ENCODE results near the gene LAMA3. TPM values are rescaled to one million over a fixed set of nuclear protein-coding genes. Genes with fewer than 3 reads are reported as not detected.

The LAMA3 gene
- total and polyA plus RNA-seq, 4 donors: 0.26 to 3.9 (median 0.37) TPM

DNA sequence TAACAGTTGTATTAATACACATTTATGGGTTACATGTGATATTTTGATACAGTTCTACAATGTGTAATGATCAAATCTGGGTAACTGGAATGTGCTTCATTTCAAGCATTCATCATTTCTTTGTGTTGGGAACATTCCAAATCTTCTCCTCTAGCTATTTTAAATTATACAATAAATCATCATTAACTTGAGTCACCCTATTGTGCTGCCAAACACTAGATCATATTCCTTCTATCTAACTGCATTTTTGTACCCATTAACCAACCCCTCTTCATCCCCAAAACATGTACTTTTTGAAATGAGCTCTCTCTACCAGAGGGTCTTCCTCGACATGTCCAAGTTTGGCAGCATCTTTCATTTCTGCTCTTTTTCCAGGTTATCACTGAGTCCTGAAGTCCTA, 244.2 kb downstream of the LAMA3 start:
- WGBS: 100% methylated on average over 1 of the region's 1 CpG
- Histone ChIP-seq H3K36me3 (ENCODE audit: control insufficient read depth in 4 of 4, insufficient read depth in 3 of 4, low read depth in 1 of 4, low read length in 3 of 4) (no peaks in the 10 kb centered on the region), H3K27me3 (ENCODE audit: control insufficient read depth in 4 of 4, insufficient read depth in 4 of 4, low read length in 3 of 4) (no peaks in the 10 kb centered on the region), H3K4me3 (ENCODE audit: low read depth in 1 of 3, low read length in 3 of 3) (no peak overlapping the region), H3K9me3 (ENCODE audit: control insufficient read depth in 4 of 4, low read length in 3 of 4) (no peaks in the 10 kb centered on the region), H3K9ac (ENCODE audit: low read depth in 1 of 2, low read length in 2 of 2) (no peak overlapping the region), H3K27ac (ENCODE audit: low read depth in 1 of 2, low read length in 2 of 2) (no peak overlapping the region), H3K4me1 (ENCODE audit: control insufficient read depth in 4 of 4, insufficient read depth in 4 of 4, low read length in 3 of 4) (peaks cover 0 to 6% (median 0%) of the 10 kb centered on the region in 4 donors)
- no peak for DNase-seq (ENCODE audit: low spot score)
- TF ChIP-seq FOXA2 (IDR thresholded peaks at IDR 0.05): no peak
- TF ChIP-seq NR2F2 (IDR thresholded peaks at IDR 0.05): no peak
- TF ChIP-seq YY1 (IDR thresholded peaks at IDR 0.05): no peak
- no peak for TF ChIP-seq MAX (IDR thresholded peaks at IDR 0.05)
- TF ChIP-seq EGR1 (IDR thresholded peaks at IDR 0.05; ENCODE audit: low read depth in 2 of 2): no peak
- TF ChIP-seq, protein P1, sequence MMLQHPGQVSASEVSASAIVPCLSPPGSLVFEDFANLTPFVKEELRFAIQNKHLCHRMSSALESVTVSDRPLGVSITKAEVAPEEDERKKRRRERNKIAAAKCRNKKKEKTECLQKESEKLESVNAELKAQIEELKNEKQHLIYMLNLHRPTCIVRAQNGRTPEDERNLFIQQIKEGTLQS (IDR thresholded peaks at IDR 0.05): no peak
- TF ChIP-seq, protein P2, sequence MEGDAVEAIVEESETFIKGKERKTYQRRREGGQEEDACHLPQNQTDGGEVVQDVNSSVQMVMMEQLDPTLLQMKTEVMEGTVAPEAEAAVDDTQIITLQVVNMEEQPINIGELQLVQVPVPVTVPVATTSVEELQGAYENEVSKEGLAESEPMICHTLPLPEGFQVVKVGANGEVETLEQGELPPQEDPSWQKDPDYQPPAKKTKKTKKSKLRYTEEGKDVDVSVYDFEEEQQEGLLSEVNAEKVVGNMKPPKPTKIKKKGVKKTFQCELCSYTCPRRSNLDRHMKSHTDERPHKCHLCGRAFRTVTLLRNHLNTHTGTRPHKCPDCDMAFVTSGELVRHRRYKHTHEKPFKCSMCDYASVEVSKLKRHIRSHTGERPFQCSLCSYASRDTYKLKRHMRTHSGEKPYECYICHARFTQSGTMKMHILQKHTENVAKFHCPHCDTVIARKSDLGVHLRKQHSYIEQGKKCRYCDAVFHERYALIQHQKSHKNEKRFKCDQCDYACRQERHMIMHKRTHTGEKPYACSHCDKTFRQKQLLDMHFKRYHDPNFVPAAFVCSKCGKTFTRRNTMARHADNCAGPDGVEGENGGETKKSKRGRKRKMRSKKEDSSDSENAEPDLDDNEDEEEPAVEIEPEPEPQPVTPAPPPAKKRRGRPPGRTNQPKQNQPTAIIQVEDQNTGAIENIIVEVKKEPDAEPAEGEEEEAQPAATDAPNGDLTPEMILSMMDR (IDR thresholded peaks at IDR 0.05; ENCODE audit: low read depth, low read length, missing input control): no peak
- TF ChIP-seq HNF4G (IDR thresholded peaks at IDR 0.05): no peak
- TF ChIP-seq, protein P3, sequence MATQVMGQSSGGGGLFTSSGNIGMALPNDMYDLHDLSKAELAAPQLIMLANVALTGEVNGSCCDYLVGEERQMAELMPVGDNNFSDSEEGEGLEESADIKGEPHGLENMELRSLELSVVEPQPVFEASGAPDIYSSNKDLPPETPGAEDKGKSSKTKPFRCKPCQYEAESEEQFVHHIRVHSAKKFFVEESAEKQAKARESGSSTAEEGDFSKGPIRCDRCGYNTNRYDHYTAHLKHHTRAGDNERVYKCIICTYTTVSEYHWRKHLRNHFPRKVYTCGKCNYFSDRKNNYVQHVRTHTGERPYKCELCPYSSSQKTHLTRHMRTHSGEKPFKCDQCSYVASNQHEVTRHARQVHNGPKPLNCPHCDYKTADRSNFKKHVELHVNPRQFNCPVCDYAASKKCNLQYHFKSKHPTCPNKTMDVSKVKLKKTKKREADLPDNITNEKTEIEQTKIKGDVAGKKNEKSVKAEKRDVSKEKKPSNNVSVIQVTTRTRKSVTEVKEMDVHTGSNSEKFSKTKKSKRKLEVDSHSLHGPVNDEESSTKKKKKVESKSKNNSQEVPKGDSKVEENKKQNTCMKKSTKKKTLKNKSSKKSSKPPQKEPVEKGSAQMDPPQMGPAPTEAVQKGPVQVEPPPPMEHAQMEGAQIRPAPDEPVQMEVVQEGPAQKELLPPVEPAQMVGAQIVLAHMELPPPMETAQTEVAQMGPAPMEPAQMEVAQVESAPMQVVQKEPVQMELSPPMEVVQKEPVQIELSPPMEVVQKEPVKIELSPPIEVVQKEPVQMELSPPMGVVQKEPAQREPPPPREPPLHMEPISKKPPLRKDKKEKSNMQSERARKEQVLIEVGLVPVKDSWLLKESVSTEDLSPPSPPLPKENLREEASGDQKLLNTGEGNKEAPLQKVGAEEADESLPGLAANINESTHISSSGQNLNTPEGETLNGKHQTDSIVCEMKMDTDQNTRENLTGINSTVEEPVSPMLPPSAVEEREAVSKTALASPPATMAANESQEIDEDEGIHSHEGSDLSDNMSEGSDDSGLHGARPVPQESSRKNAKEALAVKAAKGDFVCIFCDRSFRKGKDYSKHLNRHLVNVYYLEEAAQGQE (IDR thresholded peaks at IDR 0.05): no peak
- no peak for TF ChIP-seq HNF4A (conservative IDR thresholded peaks at IDR 0.05)
- TF ChIP-seq, protein P4, sequence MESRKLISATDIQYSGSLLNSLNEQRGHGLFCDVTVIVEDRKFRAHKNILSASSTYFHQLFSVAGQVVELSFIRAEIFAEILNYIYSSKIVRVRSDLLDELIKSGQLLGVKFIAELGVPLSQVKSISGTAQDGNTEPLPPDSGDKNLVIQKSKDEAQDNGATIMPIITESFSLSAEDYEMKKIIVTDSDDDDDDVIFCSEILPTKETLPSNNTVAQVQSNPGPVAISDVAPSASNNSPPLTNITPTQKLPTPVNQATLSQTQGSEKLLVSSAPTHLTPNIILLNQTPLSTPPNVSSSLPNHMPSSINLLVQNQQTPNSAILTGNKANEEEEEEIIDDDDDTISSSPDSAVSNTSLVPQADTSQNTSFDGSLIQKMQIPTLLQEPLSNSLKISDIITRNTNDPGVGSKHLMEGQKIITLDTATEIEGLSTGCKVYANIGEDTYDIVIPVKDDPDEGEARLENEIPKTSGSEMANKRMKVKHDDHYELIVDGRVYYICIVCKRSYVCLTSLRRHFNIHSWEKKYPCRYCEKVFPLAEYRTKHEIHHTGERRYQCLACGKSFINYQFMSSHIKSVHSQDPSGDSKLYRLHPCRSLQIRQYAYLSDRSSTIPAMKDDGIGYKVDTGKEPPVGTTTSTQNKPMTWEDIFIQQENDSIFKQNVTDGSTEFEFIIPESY (IDR thresholded peaks at IDR 0.05): no peak
- TF ChIP-seq FOXA1 (IDR thresholded peaks at IDR 0.05): no peak
- no peak for TF ChIP-seq JUND (IDR thresholded peaks at IDR 0.05)
- TF ChIP-seq SP1 (IDR thresholded peaks at IDR 0.05): no peak
- no peak for TF ChIP-seq GABPA (IDR thresholded peaks at IDR 0.05 in 1 of 2, conservative IDR thresholded peaks at IDR 0.05 in 1 of 2)
- no peak for TF ChIP-seq TAF1 (conservative IDR thresholded peaks at IDR 0.05)
- TF ChIP-seq RXRA (IDR thresholded peaks at IDR 0.05): no peak
- TF ChIP-seq RAD21 (IDR thresholded peaks at IDR 0.05): no peak
